Fibroblast of lung (primary cell): ENCODE results near the gene SPOCK1. TPM values are rescaled to one million over a fixed set of nuclear protein-coding genes. Genes with fewer than 3 reads are reported as not detected.
A peak's percentile ranks its signal among the peaks of the same experiment; 100 is the strongest.
"Not testable (repeated sequence)": the region's sequence is repeated elsewhere in the genome, so short reads cannot be mapped to it uniquely, and the experiment has no call there.

Experiments
- DNase-seq, 2 donors: peaks; one replicate each; pipeline versions ENCODE4 v3.0.0 to v3.0.0-alpha.2; 2010; ENCODE audit warnings: low read depth in 2 of 2
- H2AFZ ChIP-seq: 2 replicates; pipeline ENCODE4 v1.5.1; 2012; ENCODE audit warnings: low read length, control low read depth, inconsistent platforms
- H3K27ac ChIP-seq: 2 replicates; pipeline ENCODE4 v1.5.1; 2011; ENCODE audit warnings: low read length, control low read depth; ENCODE audit not compliant: insufficient read depth
- H3K27me3 ChIP-seq: 2 replicates; pipeline ENCODE4 v1.5.1; 2011; ENCODE audit warnings: mild to moderate bottlenecking, low read length; ENCODE audit not compliant: control insufficient read depth, insufficient read depth
- H3K36me3 ChIP-seq: 2 replicates; pipeline ENCODE4 v1.5.1; 2011; ENCODE audit warnings: low read length; ENCODE audit not compliant: control insufficient read depth, insufficient read depth
- H3K4me1 ChIP-seq: 2 replicates; pipeline ENCODE4 v1.5.1; 2011; ENCODE audit warnings: low read length; ENCODE audit not compliant: control insufficient read depth, insufficient read depth; ENCODE audit errors: extremely low read depth
- H3K4me2 ChIP-seq: 2 replicates; pipeline ENCODE4 v1.5.1; 2011; ENCODE audit warnings: low read length, control low read depth; ENCODE audit not compliant: insufficient read depth; ENCODE audit errors: extremely low read depth
- H3K4me3 ChIP-seq, 4 experiments: fragments of 200-600 bp in 1 of 4; sonication (generic) in 1 of 4; replicated peaks in 1 of 4; 2 replicates each; pipeline ENCODE4 v1.5.1; 2011 to 2016; ENCODE audit warnings: low read length in 4 of 4, low read depth in 3 of 4, mild to moderate bottlenecking in 3 of 4, control low read depth in 2 of 4, inconsistent platforms in 1 of 4, mixed read lengths in 1 of 4; ENCODE audit not compliant: insufficient read depth in 1 of 4; ENCODE audit errors: control extremely low read depth in 1 of 4
- H3K79me2 ChIP-seq: 2 replicates; pipeline ENCODE4 v1.5.1; 2012; ENCODE audit warnings: mild to moderate bottlenecking, low read length, inconsistent platforms; ENCODE audit not compliant: control insufficient read depth, insufficient read depth
- H3K9ac ChIP-seq: 2 replicates; pipeline ENCODE4 v1.5.1; 2011; ENCODE audit warnings: mild to moderate bottlenecking, low read length, control low read depth; ENCODE audit not compliant: insufficient read depth
- H3K9me3 ChIP-seq: 2 replicates; pipeline ENCODE4 v1.5.1; 2012; ENCODE audit warnings: low read depth, low read length; ENCODE audit not compliant: control insufficient read depth, insufficient read depth
- H4K20me1 ChIP-seq: 2 replicates; pipeline ENCODE4 v1.5.1; 2011; ENCODE audit warnings: low read length; ENCODE audit not compliant: control insufficient read depth, insufficient read depth; ENCODE audit errors: extremely low read depth
- EZH2 ChIP-seq: IDR thresholded peaks from 2 replicates; pipeline ENCODE4 v1.5.1; 2012; ENCODE audit warnings: low read length, control low read depth, mild to moderate bottlenecking; ENCODE audit errors: missing control alignments
- polyA plus RNA-seq, 2 donors: library from polyadenylated mRNA; depleted of rRNA in 1 of 2; stranded (reverse) in 1 of 2; unstranded in 1 of 2; fragments of >200 nt; gene quantifications; 2 replicates each; pipeline ENCODE4 v1.2.1, GENCODE V29; 2011 to 2012; ENCODE audit warnings: missing spikeins in 1 of 2
- total RNA-seq: library from RNA; depleted of rRNA; stranded (reverse); fragments of >200 nt; gene quantifications from 2 replicates; pipeline ENCODE4 v1.2.1, GENCODE V29; 2014
- TF ChIP-seq, protein P1 (sequence below), 2 donors: IDR thresholded peaks in 1 of 2; conservative IDR thresholded peaks in 1 of 2; 1 replicate in 1 of 2; 2 replicates in 1 of 2; pipeline ENCODE4 v1.5.1; 2011 to 2012; ENCODE audit warnings: low read length in 2 of 2, control low read depth in 1 of 2, inconsistent platforms in 1 of 2, low read depth in 1 of 2, mild to moderate bottlenecking in 1 of 2

Gene SPOCK1
- total and polyA plus RNA-seq, 2 donors (not counting 1 experiment from before 2014, with no cell fraction given) = 11.1 to 34.9 TPM

DNA sequence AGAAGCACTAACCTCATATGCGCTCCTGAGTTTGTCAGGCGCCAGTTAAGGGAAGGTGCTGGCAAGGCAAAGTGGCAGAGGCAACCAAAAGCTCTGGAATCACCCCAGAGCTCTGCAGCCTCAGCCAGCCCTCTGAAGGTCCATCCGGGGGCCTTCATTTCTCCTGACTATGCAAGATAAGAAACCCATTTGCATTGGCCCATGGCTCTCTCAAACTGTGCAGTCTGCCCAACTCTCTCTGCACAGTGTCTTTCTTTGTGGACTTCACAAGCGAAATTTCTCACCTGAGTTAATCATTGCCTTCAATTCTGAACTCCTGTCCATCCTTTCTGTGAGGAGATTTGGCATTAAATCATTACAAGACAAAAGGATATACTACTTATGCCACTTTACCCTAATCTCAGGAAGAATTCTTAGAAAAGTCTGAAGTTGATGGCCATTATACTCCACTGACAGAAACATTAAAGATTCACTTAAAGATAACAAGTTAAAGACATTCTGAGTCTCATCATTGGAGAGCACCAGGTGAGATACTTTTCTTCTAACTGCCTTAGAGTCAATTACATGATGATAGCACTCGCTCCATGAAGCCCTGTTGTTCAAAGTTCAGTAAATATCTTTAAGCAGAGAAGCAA, 235.6 kb downstream of the SPOCK1 start:
- H3K9ac ChIP-seq = no peak overlapping the region
- H3K4me3 ChIP-seq = no peak overlapping the region
- no peaks in the 10 kb centered on the region for H3K79me2 ChIP-seq
- peaks cover 2% of the 10 kb centered on the region for H3K4me1 ChIP-seq
- H4K20me1 ChIP-seq = no peaks in the 10 kb centered on the region
- H3K27me3 ChIP-seq = no peaks in the 10 kb centered on the region
- TF ChIP-seq, protein P1, sequence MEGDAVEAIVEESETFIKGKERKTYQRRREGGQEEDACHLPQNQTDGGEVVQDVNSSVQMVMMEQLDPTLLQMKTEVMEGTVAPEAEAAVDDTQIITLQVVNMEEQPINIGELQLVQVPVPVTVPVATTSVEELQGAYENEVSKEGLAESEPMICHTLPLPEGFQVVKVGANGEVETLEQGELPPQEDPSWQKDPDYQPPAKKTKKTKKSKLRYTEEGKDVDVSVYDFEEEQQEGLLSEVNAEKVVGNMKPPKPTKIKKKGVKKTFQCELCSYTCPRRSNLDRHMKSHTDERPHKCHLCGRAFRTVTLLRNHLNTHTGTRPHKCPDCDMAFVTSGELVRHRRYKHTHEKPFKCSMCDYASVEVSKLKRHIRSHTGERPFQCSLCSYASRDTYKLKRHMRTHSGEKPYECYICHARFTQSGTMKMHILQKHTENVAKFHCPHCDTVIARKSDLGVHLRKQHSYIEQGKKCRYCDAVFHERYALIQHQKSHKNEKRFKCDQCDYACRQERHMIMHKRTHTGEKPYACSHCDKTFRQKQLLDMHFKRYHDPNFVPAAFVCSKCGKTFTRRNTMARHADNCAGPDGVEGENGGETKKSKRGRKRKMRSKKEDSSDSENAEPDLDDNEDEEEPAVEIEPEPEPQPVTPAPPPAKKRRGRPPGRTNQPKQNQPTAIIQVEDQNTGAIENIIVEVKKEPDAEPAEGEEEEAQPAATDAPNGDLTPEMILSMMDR (conservative IDR thresholded peaks at IDR 0.05 in 1 of 2, IDR thresholded peaks at IDR 0.05 in 1 of 2; ENCODE audit: low read depth in 1 of 2, low read length in 2 of 2) = no peak
- no peak for TF ChIP-seq EZH2
- no peak overlapping the region for H2AFZ ChIP-seq
- DNase-seq = no peak
- H3K4me2 ChIP-seq = no peak overlapping the region
- no peak overlapping the region for H3K27ac ChIP-seq
- H3K36me3 ChIP-seq = no peaks in the 10 kb centered on the region
- no peaks in the 10 kb centered on the region for H3K9me3 ChIP-seq

DNA sequence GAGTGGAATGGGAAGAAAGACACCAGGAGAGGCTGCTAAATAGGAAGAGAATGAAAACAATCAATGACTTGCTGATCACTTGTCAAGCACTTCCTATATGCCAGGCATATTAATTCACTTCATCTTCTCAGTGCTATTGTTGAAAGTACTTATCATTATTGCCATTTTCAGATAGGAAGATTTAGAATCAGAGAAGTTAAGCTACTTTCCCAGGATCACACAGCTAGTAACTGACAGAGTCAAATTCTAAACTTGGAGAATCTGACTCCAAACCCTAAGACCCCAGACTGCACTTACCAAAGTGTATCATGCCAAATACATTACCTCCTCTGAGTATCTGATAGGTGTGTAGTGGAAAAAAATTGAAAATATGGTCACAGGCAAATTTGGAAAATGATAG, 236.3 kb downstream of the SPOCK1 start:
- Histone ChIP-seq H3K27me3 (no peaks in the 10 kb centered on the region), H2AFZ (no peak overlapping the region), H3K9me3 (no peaks in the 10 kb centered on the region), H3K4me3 (no peak overlapping the region), H3K79me2 (no peaks in the 10 kb centered on the region), H3K9ac (no peak overlapping the region), H4K20me1 (no peaks in the 10 kb centered on the region), H3K4me1 (peaks cover 2% of the 10 kb centered on the region), H3K4me2 (no peak overlapping the region), H3K36me3 (no peaks in the 10 kb centered on the region), H3K27ac (no peak overlapping the region)
- TF ChIP-seq, protein P1 (conservative IDR thresholded peaks at IDR 0.05 in 1 of 2, IDR thresholded peaks at IDR 0.05 in 1 of 2; ENCODE audit: low read depth in 1 of 2, low read length in 2 of 2) = no peak
- no peak for TF ChIP-seq EZH2
- no peak for DNase-seq

DNA sequence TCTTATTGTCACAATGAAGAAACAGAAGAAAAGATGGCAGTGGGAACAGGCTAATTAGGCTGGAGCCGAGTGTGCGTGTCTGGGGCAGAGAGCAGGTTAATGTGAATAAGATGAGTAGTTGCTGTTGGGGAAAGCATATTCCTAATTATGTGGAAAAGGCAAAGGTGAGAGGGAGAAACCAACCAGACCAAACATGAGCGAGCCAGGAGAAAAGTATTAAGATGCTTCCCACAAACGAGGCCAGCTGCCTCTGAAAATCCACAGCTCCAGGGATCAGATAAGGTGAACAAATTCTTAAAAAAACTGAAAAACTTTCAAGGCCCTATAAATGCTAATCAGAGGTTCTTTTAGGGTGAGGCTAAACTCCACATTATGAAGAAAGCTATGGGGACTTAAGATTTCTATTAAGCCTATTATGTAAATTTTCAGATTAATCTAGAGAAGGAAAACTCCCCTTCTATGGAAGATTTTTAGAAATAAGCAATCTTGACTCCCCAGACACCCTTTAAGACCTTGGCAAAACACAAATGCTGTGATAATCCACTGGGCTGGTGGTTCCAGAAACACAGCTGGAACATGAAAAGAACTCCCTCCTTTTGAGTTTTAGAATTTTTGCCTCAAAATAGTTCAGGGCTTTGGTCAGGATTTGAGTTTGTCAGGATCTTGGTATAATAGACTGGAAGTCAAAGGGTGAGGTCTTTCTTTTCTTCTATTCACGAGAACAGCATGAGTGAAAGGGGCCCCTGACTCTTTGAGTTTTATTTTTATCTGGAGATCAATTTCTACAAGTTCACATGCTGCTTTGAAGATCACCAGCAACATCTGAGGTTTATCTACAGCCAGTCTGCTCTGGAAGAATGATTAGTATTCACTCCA, 238.1 kb downstream of the SPOCK1 start:
- no peak overlapping the region for H3K27ac ChIP-seq
- no peak overlapping the region for H2AFZ ChIP-seq
- no peaks in the 10 kb centered on the region for H3K9me3 ChIP-seq
- peaks cover 2% of the 10 kb centered on the region for H3K4me1 ChIP-seq
- H3K36me3 ChIP-seq = no peaks in the 10 kb centered on the region
- no peaks in the 10 kb centered on the region for H4K20me1 ChIP-seq
- no peak overlapping the region for H3K4me3 ChIP-seq
- H3K9ac ChIP-seq = no peak overlapping the region
- no peak overlapping the region for H3K4me2 ChIP-seq
- H3K79me2 ChIP-seq = no peaks in the 10 kb centered on the region
- TF ChIP-seq, protein P1 (conservative IDR thresholded peaks at IDR 0.05 in 1 of 2, IDR thresholded peaks at IDR 0.05 in 1 of 2; ENCODE audit: low read depth in 1 of 2, low read length in 2 of 2) = no peak
- no peak for TF ChIP-seq EZH2
- peak in 1 of 2 donors; percentile 31 for DNase-seq
- H3K27me3 ChIP-seq = no peaks in the 10 kb centered on the region

DNA sequence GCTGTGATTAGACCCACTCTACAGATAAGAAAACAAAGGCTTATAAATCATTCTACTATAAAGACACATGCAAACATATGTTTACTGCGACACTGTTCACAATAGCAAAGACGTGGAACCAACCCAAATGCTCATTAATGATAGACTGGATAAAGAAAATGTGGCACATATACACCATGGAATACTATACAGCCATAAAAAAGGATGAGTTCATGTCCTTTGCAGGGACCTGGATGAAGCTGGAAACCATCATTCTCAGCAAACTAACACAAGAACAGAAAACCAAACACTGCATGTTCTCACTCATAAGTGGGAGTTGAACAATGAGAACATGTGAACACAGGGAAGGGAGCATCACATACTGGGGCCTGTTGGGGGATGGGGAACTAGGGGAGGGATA, 240.0 kb downstream of the SPOCK1 start:
- H2AFZ ChIP-seq, H3K9ac ChIP-seq, H3K4me2 ChIP-seq, H3K27ac ChIP-seq, H3K4me1 ChIP-seq, DNase-seq, H4K20me1 ChIP-seq, H3K79me2 ChIP-seq, H3K27me3 ChIP-seq, H3K4me3 ChIP-seq, H3K36me3 ChIP-seq, H3K9me3 ChIP-seq: not testable (repeated sequence)
